DMS 273 (cell line): ENCODE measurements around the gene CT45A5.
"Not testable (repeated sequence)": the region's sequence is repeated elsewhere in the genome, so short reads cannot be mapped to it uniquely, and the experiment has no call there.

ENCODE experiments used
- DNase-seq: peaks from one replicate; lab custom pipeline; 2025; ENCODE audit not compliant: unreplicated experiment; lab: John Stamatoyannopoulos, UW

CT45A5 gene, protein sequence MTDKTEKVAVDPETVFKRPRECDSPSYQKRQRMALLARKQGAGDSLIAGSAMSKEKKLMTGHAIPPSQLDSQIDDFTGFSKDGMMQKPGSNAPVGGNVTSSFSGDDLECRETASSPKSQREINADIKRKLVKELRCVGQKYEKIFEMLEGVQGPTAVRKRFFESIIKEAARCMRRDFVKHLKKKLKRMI

DNA sequence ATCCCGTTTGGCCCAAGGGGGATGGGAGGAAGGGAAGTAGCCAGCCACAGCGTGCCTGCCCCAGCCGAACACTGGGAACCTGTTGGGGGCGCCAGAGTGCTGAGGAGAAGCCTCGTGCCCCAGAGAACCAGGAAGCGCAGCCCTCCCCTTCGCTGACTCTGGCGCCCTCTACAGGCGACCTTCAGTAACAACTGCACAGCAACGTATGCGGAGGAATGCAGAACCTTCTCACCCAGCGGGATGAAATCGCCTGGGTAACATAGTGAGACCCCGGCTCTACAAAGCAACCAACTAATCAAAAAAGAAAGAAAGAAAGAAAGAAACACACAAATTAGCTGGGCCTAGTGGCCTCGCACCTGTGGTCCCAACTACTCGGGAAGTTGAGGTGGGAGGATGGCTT lies at the start of gene CT45A5:
CT45A5 (minus strand) TSS at position 101 of the 400 bp plus-strand sequence. CDS start 3,774 bp downstream, outside the sequence.
- not testable (repeated sequence) for DNase-seq

DNA sequence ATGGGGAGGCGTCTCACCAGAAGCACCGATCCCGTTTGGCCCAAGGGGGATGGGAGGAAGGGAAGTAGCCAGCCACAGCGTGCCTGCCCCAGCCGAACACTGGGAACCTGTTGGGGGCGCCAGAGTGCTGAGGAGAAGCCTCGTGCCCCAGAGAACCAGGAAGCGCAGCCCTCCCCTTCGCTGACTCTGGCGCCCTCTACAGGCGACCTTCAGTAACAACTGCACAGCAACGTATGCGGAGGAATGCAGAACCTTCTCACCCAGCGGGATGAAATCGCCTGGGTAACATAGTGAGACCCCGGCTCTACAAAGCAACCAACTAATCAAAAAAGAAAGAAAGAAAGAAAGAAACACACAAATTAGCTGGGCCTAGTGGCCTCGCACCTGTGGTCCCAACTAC lies 34.6 kb upstream of the CT45A5 start, which contains the start of gene CT45A2:
CT45A2 (minus strand) TSS at position 101 of the 400 bp plus-strand sequence. CDS start 3,747 bp downstream, outside the sequence.
- DNase-seq: not testable (repeated sequence)

DNA sequence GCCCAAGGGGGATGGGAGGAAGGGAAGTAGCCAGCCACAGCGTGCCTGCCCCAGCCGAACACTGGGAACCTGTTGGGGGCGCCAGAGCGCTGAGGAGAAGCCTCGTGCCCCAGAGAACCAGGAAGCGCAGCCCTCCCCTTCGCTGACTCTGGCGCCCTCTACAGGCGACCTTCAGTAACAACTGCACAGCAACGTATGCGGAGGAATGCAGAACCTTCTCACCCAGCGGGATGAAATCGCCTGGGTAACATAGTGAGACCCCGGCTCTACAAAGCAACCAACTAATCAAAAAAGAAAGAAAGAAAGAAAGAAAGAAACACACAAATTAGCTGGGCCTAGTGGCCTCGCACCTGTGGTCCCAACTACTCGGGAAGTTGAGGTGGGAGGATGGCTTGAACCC lies 17.4 kb upstream of the CT45A5 start, which contains the start of gene CT45A6:
CT45A6 (minus strand) TSS at position 101 of the 400 bp plus-strand sequence. CDS start 3,794 bp downstream, outside the sequence.
- not testable (repeated sequence) for DNase-seq

DNA sequence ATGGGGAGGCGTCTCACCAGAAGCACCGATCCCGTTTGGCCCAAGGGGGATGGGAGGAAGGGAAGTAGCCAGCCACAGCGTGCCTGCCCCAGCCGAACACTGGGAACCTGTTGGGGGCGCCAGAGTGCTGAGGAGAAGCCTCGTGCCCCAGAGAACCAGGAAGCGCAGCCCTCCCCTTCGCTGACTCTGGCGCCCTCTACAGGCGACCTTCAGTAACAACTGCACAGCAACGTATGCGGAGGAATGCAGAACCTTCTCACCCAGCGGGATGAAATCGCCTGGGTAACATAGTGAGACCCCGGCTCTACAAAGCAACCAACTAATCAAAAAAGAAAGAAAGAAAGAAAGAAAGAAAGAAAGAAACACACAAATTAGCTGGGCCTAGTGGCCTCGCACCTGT lies 17.2 kb downstream of the CT45A5 start, which contains the start of gene CT45A3:
CT45A3 (minus strand) TSS at position 101 of the 400 bp plus-strand sequence. CDS start 3,747 bp downstream, outside the sequence.
- not testable (repeated sequence) for DNase-seq

DNA sequence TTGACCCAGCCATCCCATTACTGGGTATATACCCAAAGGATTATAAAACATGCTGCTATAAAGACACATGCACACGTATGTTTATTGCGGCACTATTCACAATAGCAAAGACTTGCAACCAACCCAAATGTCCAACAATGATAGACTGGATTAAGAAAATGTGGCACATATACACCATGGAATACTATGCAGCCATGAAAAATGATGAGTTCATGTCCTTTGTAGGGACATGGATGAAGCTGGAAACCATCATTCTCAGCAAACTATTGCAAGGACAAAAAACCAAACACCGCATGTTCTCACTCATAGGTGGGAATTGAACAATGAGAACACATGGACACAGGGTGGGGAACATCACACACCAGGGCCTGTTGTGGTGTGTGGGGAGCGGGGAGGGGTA lies 40.6 kb downstream of the CT45A5 start:
- not testable (repeated sequence) for DNase-seq

DNA sequence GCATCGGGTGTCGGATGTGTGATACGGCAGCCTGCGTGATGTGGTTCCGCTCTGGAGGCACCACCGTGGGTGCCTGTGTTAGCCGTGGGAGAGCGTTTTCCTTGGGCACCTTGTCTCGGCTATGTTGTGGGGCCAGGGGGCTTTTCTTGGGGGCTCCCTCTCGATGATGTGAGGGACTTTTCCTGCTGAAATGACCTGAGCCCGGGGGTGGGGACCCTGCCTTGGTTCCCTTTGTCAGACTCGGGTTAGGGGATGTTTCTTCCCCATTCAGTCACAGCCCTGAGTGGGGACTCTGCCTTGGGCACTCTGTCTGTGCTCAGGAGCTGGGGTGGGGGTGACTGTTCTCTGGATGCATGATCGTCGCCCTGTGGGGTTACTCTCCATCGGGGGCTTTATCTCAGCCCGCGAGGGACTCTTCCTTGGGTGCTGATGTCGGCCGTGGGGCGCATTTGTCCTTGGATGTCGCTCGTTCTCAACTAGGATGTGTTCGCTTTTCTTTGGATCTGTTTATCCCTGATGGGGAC lies 44.0 kb downstream of the CT45A5 start:
- DNase-seq: no peak

DNA sequence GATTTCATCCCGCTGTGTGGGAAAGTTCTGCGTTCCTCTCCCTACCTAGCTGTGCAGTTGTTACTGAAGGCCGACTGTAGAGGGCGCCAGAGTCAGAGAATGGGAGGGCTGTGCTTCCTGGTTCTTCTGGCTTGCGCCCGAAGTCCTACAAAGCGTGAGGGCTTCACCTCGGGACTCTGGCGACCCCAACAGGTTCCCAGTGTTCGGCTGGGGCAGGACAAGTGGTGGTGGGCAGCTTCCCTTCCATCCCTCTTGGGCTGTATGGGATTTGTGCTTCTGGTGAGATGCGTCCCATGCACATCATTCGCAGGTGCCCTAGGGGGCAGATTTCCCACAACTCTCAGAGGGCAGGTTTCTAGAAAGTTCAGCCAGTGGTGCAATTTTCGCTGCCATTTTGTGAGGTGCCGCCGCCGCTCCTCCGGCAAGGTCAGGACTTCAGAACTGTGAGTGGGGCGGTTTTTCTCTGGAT lies 44.6 kb downstream of the CT45A5 start:
- no peak for DNase-seq

DNA sequence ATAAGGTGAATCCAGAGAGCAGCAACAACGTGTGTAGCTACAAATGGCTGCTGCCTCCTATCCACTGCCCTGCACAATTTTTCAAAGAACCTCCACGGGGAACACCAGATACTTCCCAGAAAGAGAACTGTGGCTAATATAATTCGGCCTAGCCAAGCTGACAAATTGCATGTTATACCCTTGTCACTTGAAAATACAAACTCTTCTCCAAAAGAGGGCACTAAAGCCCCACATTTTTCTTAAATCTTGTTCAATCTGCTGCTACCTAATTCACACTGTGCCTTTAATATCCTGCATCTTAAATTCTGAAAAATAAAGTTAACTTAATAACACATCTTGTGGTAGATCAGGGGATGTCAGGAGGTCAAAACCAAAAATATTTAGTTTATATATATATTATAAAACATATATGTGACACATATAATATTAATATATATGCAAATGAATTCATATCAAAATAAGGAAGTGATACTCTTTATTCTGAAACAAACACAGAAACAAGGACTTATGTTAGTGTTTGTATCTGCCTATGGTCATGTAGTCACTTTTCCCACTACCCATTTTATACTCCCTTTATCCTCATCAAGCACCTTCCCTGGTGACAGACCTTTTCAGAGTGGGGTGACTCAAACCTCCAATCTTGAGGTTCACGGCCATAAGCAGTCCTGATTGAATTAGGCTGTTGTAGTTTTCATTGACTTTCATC lies 47.8 kb downstream of the CT45A5 start:
- no peak for DNase-seq

DNA sequence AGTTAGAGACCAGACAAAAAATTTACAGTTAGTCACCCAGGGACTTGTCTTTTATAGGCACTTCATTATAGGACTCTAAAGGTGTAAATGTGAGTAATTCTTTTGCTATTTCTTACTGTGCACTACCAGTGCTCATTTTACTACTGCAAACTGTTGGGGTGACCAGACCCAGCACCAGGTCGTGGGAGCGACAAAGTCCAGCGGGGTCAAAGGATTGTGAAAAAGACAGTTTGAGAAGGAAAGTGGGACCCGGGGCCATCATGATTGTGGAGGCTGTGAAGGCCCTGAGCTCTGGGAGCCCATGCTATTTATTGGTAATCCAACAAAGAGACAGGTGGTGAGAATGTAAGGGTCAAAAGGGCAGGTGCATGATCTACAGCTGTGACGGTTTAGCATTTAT lies 50.6 kb downstream of the CT45A5 start:
- DNase-seq: not testable (repeated sequence)
